WTC11 (cell line): ENCODE results near the gene LRRFIP2. TPM values are rescaled to one million over a fixed set of nuclear protein-coding genes. Genes with fewer than 3 reads are reported as not detected.
"Not testable (repeated sequence)": the region's sequence is repeated elsewhere in the genome, so short reads cannot be mapped to it uniquely, and the experiment has no call there.

Experiments used
- ATAC-seq: fragments of 200-7000 bp; cut with Tn5 transposase; 2 replicates; pipeline ENCODE4 v1.10.0; 2021; ENCODE audit warnings: mild to moderate bottlenecking, moderate library complexity
- CTCF ChIA-PET: fragments of 300-600 bp; sonication (Branson Sonifier 250); formaldehyde crosslinking; loops from one replicate; lab custom pipeline; 2021; ENCODE audit warnings: antibody characterized with exemption; lab: Charles Lee
- POLR2A ChIA-PET: fragments of 350-600 bp; sonication (Branson Sonifier 250); formaldehyde crosslinking; loops from one replicate; lab custom pipeline; 2021; ENCODE audit warnings: antibody characterized with exemption; lab: Charles Lee
- DNase-seq: peaks from one replicate; pipeline ENCODE4 v3.0.0; 2021; ENCODE audit warnings: low spot score
- H3K27ac Mint-ChIP-seq: 2 replicates; pipeline ENCODE4 v1.8.0; 2021; ENCODE audit warnings: mixed read lengths
- H3K27me3 Mint-ChIP-seq: 2 replicates; pipeline ENCODE4 v1.8.0; 2021; ENCODE audit warnings: low read depth, mild to moderate bottlenecking, moderate library complexity, mixed read lengths
- H3K36me3 Mint-ChIP-seq: 2 replicates; pipeline ENCODE4 v1.8.0; 2021; ENCODE audit warnings: mixed read lengths
- H3K4me1 Mint-ChIP-seq: 2 replicates; pipeline ENCODE4 v1.8.0; 2022; ENCODE audit warnings: mixed read lengths
- H3K4me3 Mint-ChIP-seq: 2 replicates; pipeline ENCODE4 v1.8.0; 2021; ENCODE audit warnings: mild to moderate bottlenecking, moderate library complexity, mixed read lengths
- H3K9me3 Mint-ChIP-seq: 2 replicates; pipeline ENCODE4 v1.8.0; 2021; ENCODE audit warnings: mixed read lengths
- ATF1 ChIP-seq: sonication (generic); formaldehyde crosslinking; IDR thresholded peaks from 2 replicates; pipeline ENCODE4 v1.8.1; 2023; ENCODE audit warnings: mild to moderate bottlenecking, moderate library complexity, missing genetic modification reagents
- ERG ChIP-seq: fragments of 250-450 bp; sonication (Bioruptor Pico); IDR thresholded peaks from 2 replicates; pipeline ENCODE4 v1.8.0; 2021; ENCODE audit warnings: mild to moderate bottlenecking
- FOXJ3 ChIP-seq: sonication (generic); formaldehyde crosslinking; IDR thresholded peaks from 2 replicates; pipeline ENCODE4 v1.9.0; 2021; ENCODE audit warnings: missing genetic modification reagents, mild to moderate bottlenecking, borderline replicate concordance
- FOXP1 ChIP-seq: sonication (generic); formaldehyde crosslinking; IDR thresholded peaks from 2 replicates; pipeline ENCODE4 v1.8.0; 2022; ENCODE audit warnings: missing genetic modification reagents, mild to moderate bottlenecking, moderate library complexity, borderline replicate concordance
- HMGA2 ChIP-seq: fragments of 250-450 bp; sonication (Bioruptor Pico); IDR thresholded peaks from 2 replicates; pipeline ENCODE4 v1.4.0; 2021; ENCODE audit warnings: mild to moderate bottlenecking, moderate library complexity
- JUN ChIP-seq: sonication (generic); formaldehyde crosslinking; IDR thresholded peaks from 2 replicates; pipeline ENCODE4 v1.8.0; 2023; ENCODE audit warnings: mild to moderate bottlenecking, missing genetic modification reagents
- KAT7 ChIP-seq: sonication (generic); formaldehyde crosslinking; IDR thresholded peaks from 2 replicates; pipeline ENCODE4 v1.8.1; 2023; ENCODE audit warnings: missing genetic modification reagents, mild to moderate bottlenecking, borderline replicate concordance
- NR2C2 ChIP-seq: sonication (generic); formaldehyde crosslinking; IDR thresholded peaks from 2 replicates; pipeline ENCODE4 v1.8.0; 2022; ENCODE audit warnings: mild to moderate bottlenecking, missing genetic modification reagents
- RORB ChIP-seq: fragments of 250-450 bp; sonication (Bioruptor Pico); IDR thresholded peaks from 2 replicates; pipeline ENCODE4 v1.9.0; 2021; ENCODE audit warnings: mild to moderate bottlenecking
- SMAD4 ChIP-seq: sonication (generic); formaldehyde crosslinking; IDR thresholded peaks from 2 replicates; pipeline ENCODE4 v1.8.0; 2022; ENCODE audit warnings: mild to moderate bottlenecking, missing genetic modification reagents
- TEAD1 ChIP-seq: sonication (generic); formaldehyde crosslinking; IDR thresholded peaks from 2 replicates; pipeline ENCODE4 v1.8.0; 2022; ENCODE audit warnings: mild to moderate bottlenecking, missing genetic modification reagents
- TEAD4 ChIP-seq: sonication (generic); formaldehyde crosslinking; IDR thresholded peaks from 2 replicates; pipeline ENCODE4 v1.8.0; 2022; ENCODE audit warnings: mild to moderate bottlenecking, missing genetic modification reagents
- ZBTB21 ChIP-seq: sonication (generic); formaldehyde crosslinking; IDR thresholded peaks from 2 replicates; pipeline ENCODE4 v1.8.1; 2023; ENCODE audit warnings: mild to moderate bottlenecking, missing genetic modification reagents, borderline replicate concordance
- ZBTB43 ChIP-seq: sonication (generic); formaldehyde crosslinking; IDR thresholded peaks from 2 replicates; pipeline ENCODE4 v1.8.1; 2023; ENCODE audit warnings: mild to moderate bottlenecking, missing genetic modification reagents
- ZNF138 ChIP-seq: sonication (generic); formaldehyde crosslinking; conservative IDR thresholded peaks from 2 replicates; pipeline ENCODE4 v1.8.1; 2022; ENCODE audit warnings: mild to moderate bottlenecking, moderate library complexity, missing genetic modification reagents
- ZNF396 ChIP-seq: fragments of 250-450 bp; sonication (Bioruptor Pico); IDR thresholded peaks from 2 replicates; pipeline ENCODE4 v1.8.0; 2021; ENCODE audit warnings: mild to moderate bottlenecking, moderate library complexity, borderline replicate concordance
- ZNF512 ChIP-seq: sonication (generic); formaldehyde crosslinking; IDR thresholded peaks from 2 replicates; pipeline ENCODE4 v1.8.1; 2022; ENCODE audit warnings: missing genetic modification reagents, borderline replicate concordance
- ZSCAN18 ChIP-seq: fragments of 250-450 bp; sonication (Bioruptor Pico); IDR thresholded peaks from 2 replicates; pipeline ENCODE4 v2.1.2; 2022; ENCODE audit warnings: mild to moderate bottlenecking, moderate library complexity
- total RNA-seq: library from RNA; stranded (reverse); gene quantifications from 3 replicates; pipeline ENCODE4 v1.2.3, GENCODE V29; 2021
- TF ChIP-seq, protein P1 (sequence below): sonication (generic); formaldehyde crosslinking; IDR thresholded peaks from 2 replicates; pipeline ENCODE4 v1.8.0; 2023; ENCODE audit warnings: missing genetic modification reagents
- TF ChIP-seq, protein P2 (sequence below): sonication (generic); formaldehyde crosslinking; IDR thresholded peaks from 2 replicates; pipeline ENCODE4 v1.8.0; 2022; ENCODE audit warnings: mild to moderate bottlenecking, missing genetic modification reagents
- TF ChIP-seq, protein P3 (sequence below): sonication (generic); formaldehyde crosslinking; IDR thresholded peaks from 2 replicates; pipeline ENCODE4 v1.8.0; 2023; ENCODE audit warnings: mild to moderate bottlenecking, missing genetic modification reagents

LRRFIP2 gene
- total RNA-seq, 1 experiment from 2014 or later, result 23.7 TPM

DNA sequence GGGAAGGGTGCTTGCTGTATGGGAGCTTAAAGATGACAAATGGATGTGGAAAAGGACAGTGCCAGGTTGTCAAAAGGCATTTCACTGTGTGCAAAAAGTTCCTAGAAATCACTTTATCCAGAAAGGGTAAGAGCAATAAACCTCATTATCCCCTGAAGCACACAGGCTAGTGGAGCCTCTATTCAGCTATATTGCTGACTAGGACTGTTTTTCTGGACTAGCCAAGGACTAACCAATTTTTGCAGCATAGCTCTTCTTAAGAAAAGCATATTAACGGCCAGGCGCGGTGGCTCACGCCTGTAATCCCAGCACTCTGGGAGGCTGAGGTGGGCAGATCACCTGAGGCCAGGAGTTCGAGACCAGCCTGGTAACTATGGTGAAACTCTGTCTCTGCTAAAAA, 116.3 kb downstream of the LRRFIP2 start:
- no peak for ATAC-seq

DNA sequence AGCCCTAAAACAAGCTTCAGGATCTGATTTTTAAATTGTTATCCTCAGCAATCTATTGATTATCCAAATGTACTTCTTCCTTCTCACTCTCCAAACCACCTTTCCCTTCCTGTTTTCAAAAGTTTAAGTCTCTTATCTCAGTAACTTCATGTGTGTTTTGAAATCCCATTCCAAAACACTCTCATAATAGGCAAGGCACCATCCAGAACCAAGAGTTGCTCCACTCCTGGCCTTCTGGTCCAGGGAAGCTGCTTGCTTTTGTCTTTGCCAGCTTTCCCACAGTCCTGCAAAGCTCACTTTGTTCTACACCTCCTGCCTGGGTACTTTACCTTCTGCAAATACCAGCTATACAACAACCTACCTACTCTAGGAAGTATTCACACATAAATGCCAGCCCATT, 117.6 kb downstream of the LRRFIP2 start:
- H3K9me3 Mint-ChIP-seq, result no peaks in the 10 kb centered on the region
- CTCF ChIA-PET, result no interaction called here

More for the DNA sequence above, 116.3 kb downstream of the LRRFIP2 start:
- CTCF ChIA-PET, result interaction anchor here (0.9 kb wide), 1 partner anchor 33 kb away, joined by 4 read pairs; no protein-coding TSS in a partner anchor
- no peak for DNase-seq
- Mint-ChIP-seq H3K27ac (no peak overlapping the region), H3K9me3 (no peaks in the 10 kb centered on the region), H3K4me3 (no peak overlapping the region), H3K4me1 (no peaks in the 10 kb centered on the region), H3K36me3 (peaks cover 23% of the 10 kb centered on the region), H3K27me3 (no peaks in the 10 kb centered on the region)
- no peak for TF ChIP-seq ZBTB43
- TF ChIP-seq FOXJ3, result no peak
- TF ChIP-seq FOXP1 (CRISPR knock-in tag), result no peak
- TF ChIP-seq ERG (CRISPR knock-in tag), result no peak
- TF ChIP-seq ZNF396 (CRISPR knock-in tag), result no peak
- TF ChIP-seq, protein P1, sequence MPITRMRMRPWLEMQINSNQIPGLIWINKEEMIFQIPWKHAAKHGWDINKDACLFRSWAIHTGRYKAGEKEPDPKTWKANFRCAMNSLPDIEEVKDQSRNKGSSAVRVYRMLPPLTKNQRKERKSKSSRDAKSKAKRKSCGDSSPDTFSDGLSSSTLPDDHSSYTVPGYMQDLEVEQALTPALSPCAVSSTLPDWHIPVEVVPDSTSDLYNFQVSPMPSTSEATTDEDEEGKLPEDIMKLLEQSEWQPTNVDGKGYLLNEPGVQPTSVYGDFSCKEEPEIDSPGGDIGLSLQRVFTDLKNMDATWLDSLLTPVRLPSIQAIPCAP (CRISPR knock-in tag), result no peak
- TF ChIP-seq JUN (CRISPR knock-in tag), result no peak
- TF ChIP-seq ZNF512 (CRISPR knock-in tag), result no peak
- no peak for TF ChIP-seq KAT7 (CRISPR knock-in tag)
- TF ChIP-seq ZNF138 (CRISPR knock-in tag), result no peak
- no peak for TF ChIP-seq ZSCAN18 (CRISPR knock-in tag)
- no peak for TF ChIP-seq TEAD1 (CRISPR knock-in tag)
- TF ChIP-seq SMAD4, result no peak
- no peak for TF ChIP-seq NR2C2 (CRISPR knock-in tag)
- TF ChIP-seq HMGA2 (CRISPR knock-in tag), result no peak
- no peak for TF ChIP-seq TEAD4 (CRISPR knock-in tag)
- TF ChIP-seq, protein P2, sequence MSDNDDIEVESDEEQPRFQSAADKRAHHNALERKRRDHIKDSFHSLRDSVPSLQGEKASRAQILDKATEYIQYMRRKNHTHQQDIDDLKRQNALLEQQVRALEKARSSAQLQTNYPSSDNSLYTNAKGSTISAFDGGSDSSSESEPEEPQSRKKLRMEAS, result no peak
- POLR2A ChIA-PET, result no interaction called here

DNA sequence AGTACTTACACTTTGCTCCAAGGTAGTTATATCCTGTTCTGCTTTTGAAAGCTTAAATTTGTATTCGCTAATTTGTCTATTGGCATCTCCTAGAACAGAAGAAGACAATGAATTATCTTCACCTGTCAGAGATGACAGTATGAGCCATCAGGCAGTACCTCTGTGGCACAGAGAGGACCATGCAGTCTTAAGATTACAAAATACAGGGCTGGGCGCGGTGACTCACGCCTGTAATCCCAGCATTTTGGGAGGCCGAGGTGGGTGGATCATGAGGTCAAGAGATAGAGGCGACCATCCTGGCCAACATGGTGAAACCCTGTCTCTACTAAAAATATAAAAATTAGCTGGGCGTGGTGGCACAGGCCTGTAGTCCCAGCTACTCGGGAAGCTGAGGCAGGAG, 119.3 kb downstream of the LRRFIP2 start:
- H3K4me1 Mint-ChIP-seq, DNase-seq, POLR2A ChIA-PET, H3K27me3 Mint-ChIP-seq, H3K27ac Mint-ChIP-seq, H3K9me3 Mint-ChIP-seq, ATAC-seq, CTCF ChIA-PET, H3K4me3 Mint-ChIP-seq: not testable (repeated sequence)
- peaks cover 30% of the 10 kb centered on the region for H3K36me3 Mint-ChIP-seq

More for the DNA sequence above, 117.6 kb downstream of the LRRFIP2 start:
- POLR2A ChIA-PET, result interaction anchor here (1.5 kb wide), 1 partner anchor 193 kb away, joined by 3 read pairs; no protein-coding TSS in a partner anchor
- Mint-ChIP-seq H3K27me3 (no peaks in the 10 kb centered on the region), H3K27ac (no peak overlapping the region), H3K4me1 (no peaks in the 10 kb centered on the region), H3K36me3 (peaks cover 21% of the 10 kb centered on the region), H3K4me3 (no peak overlapping the region)
- ATAC-seq (no peak), DNase-seq (no peak)
- TF ChIP-seq ATF1 (no peak), NR2C2 (CRISPR knock-in tag) (no peak), ZBTB21 (CRISPR knock-in tag) (no peak), RORB (no peak)
- TF ChIP-seq, protein P3, sequence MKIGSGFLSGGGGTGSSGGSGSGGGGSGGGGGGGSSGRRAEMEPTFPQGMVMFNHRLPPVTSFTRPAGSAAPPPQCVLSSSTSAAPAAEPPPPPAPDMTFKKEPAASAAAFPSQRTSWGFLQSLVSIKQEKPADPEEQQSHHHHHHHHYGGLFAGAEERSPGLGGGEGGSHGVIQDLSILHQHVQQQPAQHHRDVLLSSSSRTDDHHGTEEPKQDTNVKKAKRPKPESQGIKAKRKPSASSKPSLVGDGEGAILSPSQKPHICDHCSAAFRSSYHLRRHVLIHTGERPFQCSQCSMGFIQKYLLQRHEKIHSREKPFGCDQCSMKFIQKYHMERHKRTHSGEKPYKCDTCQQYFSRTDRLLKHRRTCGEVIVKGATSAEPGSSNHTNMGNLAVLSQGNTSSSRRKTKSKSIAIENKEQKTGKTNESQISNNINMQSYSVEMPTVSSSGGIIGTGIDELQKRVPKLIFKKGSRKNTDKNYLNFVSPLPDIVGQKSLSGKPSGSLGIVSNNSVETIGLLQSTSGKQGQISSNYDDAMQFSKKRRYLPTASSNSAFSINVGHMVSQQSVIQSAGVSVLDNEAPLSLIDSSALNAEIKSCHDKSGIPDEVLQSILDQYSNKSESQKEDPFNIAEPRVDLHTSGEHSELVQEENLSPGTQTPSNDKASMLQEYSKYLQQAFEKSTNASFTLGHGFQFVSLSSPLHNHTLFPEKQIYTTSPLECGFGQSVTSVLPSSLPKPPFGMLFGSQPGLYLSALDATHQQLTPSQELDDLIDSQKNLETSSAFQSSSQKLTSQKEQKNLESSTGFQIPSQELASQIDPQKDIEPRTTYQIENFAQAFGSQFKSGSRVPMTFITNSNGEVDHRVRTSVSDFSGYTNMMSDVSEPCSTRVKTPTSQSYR, result no peak
